Measurements from ENCODE around the gene DDIT3.
"Not testable (repeated sequence)": the region's sequence is repeated elsewhere in the genome, so short reads cannot be mapped to it uniquely, and the experiment has no call there.

The DDIT3 gene, protein sequence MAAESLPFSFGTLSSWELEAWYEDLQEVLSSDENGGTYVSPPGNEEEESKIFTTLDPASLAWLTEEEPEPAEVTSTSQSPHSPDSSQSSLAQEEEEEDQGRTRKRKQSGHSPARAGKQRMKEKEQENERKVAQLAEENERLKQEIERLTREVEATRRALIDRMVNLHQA

GRCh38 chr12:57520053-57520818 is at the start of gene DDIT3:
Gene DDIT3 (minus strand): TSS chr12:57520514. CDS start chr12:57517406, 3,108 bp downstream.
- peak; percentile 99 for DNase-seq

- DNase-seq = no peak
Measured at GRCh38 chr12:57569858-57570257, 49.5 kb upstream of the DDIT3 start.

- no peak for DNase-seq
Measured at GRCh38 chr12:57568838-57569237, 48.5 kb upstream of the DDIT3 start.

GRCh38 chr12:57564178-57564740 is 43.9 kb upstream of the DDIT3 start:
- no peak for DNase-seq

DNA sequence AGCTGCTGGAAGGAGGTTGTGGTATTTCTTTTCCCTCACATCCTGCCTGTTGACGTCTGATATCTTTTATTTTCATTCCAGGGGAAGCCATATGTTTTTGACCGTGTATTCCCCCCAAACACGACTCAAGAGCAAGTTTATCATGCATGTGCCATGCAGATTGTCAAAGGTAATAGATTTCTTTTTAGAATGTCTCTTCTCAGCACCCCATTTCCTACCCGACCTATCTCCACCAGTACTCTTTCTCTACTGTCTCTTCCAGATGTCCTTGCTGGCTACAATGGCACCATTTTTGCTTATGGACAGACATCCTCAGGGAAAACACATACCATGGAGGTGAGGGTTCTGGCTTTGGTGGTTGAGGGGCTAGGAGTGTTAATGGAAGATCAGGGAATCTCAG is 43.0 kb upstream of the DDIT3 start:
- no peak for DNase-seq

- DNase-seq = not testable (repeated sequence)
Measured at GRCh38 chr12:57561117-57561516, 40.8 kb upstream of the DDIT3 start.

GRCh38 chr12:57560516-57560915 is 40.2 kb upstream of the DDIT3 start:
- DNase-seq = no peak

DNA sequence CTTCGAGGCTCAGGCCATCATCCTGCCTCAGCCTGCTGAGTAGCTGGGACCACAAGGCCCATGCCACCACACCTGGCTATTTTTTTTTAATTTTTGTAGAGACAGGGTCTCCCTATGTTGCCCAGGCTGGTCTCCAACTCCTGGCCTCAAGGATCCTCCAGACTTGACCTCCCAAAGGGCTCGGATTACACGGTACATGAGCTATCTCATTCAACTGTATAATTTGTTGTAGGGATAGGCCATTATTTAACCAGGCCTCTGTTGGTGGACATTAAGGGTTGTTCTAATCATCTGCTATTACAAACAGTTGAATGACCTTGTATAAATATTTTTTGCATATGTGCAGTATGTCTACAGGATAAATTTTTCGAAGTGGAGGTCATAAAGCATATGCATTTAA is 38.5 kb upstream of the DDIT3 start:
- no peak for DNase-seq

DNA sequence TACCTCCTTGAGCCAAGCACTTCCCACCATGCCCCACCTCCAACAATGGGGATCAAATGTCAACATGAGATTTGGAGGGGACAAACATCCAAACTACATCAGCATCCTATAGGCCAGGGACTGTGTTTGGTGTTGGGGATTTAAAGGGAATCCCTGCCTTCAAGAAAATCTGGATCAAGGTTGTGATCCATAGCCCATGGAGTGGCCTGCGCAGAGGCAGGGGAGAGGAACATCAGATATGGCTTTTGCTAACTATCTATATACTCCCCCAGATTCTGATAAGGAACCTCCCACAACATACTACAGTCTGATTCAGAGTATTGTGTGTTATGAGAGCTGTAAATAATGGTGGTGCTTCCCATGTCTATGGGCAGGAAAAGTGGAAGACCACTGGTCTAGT is 34.6 kb upstream of the DDIT3 start:
- no peak for DNase-seq

- DNase-seq = no peak
Measured at GRCh38 chr12:57554453-57554852, 34.1 kb upstream of the DDIT3 start.

DNA sequence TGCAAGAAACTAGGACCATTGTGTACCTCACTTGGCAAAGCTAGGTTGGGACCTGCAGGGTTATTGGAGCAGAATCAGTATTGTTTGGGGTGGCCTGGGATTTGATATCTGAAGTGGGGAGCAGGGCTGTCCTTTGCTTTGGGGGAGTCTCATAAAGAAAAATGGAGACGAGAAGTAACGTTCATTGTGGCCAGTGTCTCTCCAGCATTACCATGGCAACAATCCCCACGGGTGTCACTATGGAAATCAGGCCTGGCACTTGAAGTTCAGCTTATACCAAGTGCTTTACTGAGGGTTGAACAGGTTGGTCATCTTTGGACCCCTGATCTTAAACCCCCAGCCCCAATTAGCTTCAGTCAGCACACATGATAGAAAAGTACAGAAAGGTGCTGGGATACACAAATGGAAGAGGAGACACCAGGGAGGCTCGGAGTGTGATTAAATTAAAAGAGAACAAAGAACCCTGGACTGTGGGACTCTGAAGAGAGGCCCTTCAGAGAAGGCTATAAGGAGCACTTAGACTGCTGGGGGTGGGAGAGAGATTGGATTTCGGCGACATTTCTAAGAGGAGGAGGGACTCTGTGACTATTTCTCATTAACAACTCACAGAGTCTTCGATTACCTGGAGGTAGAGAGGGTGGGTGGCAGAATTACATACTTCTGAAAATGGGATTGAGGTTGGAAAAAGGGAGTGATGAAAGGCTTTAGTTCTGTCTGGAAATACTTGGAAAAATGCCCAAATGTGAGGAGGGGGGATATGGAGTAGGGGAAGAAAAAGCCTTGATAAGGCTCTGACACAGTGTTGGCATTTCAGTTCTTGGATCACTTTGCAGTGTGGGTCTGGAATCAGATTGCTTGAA is 33.3 kb upstream of the DDIT3 start:
- no peak for DNase-seq

DNA sequence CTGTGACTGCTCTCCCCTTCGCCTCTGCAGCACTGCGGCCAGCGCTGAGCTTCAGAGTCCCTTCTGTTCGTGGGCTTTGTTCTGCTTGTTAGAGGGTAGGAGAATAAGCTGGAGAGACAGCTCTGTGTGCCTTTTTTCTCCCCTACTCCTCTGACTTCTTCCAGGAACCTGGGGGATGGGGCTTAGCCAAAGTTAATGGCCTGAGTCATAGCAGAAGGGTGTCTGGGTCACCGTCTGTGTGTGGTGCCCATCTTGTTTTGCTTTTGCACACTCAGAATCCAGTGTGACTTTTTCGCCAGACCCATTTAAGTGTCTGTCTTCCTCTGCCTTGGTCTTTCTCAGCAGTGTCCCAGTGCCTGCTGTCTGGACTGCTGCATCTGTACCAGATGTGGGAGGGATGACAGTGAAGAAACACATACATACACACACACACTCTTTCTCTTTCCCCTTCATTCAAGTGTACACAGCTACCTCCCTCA is 32.6 kb upstream of the DDIT3 start:
- no peak for DNase-seq

DNA sequence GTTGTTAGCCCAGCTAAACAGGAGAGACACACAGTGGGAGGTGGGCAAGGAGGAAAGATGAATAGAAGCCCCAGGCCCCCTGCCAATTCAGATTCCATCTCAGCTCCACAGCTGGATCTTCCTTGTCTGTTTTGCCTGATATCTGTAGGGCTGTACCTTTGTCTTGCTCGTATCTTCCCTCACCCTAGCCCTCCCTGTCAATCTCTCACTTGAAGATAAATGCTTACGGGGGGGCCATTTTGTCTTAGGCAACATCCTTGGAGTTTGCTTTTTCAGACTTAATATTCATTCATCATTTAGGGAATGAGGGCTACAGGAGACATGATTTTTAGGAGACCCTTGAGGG is 32.0 kb upstream of the DDIT3 start:
- DNase-seq = no peak

DNA sequence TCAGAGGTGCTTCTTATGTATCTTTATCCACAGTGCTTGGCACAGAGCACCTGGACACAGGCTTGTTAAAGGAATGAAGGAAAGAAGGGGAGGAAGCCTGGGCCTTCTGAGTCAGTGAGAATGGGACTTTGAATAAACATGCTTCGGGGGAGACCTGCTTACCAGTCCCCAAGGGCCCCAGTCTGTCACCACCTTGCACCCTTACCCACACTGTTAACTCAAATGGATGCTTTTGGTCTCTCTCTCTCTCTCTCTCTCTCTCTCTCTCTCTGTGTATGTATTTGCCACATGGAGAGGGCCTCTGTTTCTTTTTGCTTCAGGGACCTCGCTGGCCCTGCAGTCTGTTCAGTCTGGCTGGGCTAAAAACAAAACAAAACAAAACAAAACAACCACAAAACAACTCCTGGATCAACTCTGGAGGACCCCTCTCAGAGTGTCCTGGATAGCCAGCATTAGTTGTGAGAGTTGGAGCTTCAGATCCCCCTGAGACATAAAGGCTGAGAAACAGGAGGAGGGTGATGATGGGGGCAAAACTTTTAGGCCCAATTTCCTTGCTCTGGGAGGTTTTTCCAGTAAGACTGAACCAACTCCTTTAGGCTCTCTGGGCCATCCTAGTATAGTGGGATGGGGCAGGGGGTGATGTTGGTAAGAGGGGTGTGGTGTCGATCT is 31.5 kb upstream of the DDIT3 start:
- DNase-seq = no peak

GRCh38 chr12:57550641-57551549 is 30.6 kb upstream of the DDIT3 start:
- no peak for DNase-seq

GRCh38 chr12:57549909-57550640 is 29.8 kb upstream of the DDIT3 start, which contains the start of gene KIF5A:
Gene KIF5A (plus strand): TSS chr12:57550044. CDS start chr12:57550272, 228 bp downstream.
- peak; percentile 31 for DNase-seq

DNA sequence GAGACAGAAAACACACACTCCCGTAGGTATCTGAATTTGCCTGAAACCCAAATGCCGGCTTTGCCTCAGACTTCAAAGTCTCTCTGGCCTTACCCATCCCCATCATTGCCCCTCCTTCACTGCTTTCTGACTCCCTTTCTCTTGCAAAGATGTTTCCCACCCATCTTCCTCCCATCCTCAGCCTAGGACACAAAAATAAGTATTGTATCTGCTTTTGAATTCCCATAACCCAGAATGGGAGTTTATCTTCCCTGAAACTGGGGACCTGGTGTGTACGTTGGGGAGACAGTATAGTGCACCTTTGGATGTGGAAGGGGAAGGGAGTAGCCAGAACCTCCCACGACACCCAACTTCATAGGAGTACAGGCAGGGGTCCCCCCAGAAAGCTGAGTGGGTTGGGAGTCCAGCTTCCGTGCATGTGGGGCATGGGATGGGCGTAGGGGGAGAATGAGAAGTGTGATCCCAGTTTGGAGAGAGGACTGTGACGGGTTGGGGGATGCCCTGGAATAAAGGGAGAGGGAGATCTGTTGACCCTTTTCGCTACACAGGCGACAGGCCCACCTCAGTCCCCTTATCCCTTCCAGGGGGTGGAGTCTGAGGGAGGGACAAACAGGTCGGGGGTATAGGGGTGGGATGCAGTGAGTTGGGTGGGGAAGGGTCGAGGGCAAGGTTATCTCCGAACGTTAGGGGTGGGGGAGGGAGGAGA is 29.0 kb upstream of the DDIT3 start:
- DNase-seq = no peak

DNA sequence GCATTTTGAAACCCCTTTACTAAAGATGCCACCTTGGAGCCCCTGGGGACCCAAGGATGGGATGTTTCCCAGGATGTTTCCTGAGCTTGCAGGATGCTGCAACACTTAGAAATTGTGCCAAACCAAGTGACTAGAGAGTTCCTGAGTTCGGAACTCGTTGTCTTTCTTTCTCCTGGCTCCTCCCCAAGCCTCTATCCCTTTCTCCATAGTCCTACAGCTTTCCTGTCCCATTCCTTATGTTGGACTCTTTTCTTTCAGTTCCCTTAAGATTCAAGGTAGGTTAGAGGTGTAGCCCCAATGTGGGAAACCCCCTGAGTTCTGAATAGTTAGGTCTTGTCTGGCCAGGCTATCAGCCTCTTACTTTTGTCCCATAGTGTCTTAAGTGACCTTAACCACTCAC is 28.2 kb upstream of the DDIT3 start:
- no peak for DNase-seq

- no peak for DNase-seq
Measured at GRCh38 chr12:57548013-57548315, 27.6 kb upstream of the DDIT3 start.

DNA sequence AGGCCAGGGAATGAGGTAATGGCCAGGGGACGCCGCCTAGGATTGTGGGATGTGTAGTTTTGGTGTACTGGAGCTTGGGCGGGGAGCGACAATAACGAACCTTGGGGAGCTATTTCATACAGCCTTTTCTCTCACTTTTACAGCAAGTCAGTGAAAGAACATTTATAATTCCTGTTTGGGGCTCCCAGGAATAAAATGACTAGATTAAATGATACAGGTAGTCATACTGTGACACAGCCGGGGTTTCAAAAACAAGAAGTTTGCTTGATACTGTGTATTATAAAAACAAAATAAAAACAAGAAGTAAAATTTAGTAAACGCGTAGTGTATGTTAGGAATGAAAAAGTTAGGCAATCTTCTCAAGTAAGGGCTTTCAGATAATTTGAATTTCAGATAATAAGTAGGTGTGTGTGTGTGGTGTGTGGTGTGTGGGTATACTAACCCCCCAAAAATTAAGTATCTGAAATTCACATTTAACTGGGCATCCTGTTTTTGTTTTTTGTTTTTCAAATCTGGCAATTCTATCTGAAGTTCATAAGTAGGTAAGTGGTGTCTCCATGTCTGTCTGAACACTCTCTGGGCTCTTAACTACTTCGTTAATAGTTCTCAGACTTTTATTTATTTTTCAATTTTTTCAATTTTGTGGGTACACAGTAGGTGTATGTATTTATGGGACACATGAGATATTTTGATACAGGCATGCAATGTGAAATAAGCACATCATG is 27.1 kb upstream of the DDIT3 start:
- no peak for DNase-seq
